ENCODE data around the gene TPRG1L. TPM values are rescaled to one million over a fixed set of nuclear protein-coding genes. Genes with fewer than 3 reads are reported as not detected.

Gene TPRG1L
- total and polyA plus RNA-seq, 2 of the 4 experiments (the other 2 are of a cell fraction): 25.3 to 39.5 TPM

DNA sequence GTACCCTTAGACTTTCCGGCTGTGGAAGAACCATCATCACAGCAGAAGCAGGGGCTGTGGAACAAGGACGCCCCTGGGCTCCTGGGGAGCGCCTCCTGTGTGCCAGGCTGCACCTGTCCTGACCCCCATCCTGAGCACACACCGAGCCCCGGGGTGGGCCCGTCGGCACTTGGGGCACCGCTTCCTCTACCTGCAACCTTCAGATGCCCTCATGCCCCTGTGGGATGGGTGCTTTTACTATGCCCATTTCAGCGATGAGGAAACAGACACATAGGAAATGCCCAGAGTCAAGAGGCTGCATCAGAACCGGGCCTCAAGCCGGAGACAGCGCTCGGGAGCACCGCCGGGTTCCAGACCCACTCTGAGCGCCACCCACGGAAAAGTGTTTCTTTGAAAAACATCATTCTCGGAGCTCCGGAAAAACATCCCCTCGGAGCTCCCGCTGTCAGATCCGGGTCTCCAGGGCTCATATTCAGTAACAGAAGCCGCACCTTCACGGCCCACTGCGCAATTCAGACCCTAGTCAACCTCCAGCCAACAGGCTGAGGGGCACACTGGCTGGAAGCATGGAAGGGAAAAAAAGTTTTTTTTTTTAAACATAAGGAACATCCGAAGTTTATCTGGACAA, 8.0 kb downstream of the TPRG1L start:
- no peak overlapping the region for H2BK15ac ChIP-seq (ENCODE audit: low read depth, low read length)
- DNase-seq (no peak), ATAC-seq (ENCODE audit: low read depth) (no peak)
- no peak overlapping the region for H2BK5ac ChIP-seq (ENCODE audit: low read depth, low read length, poor library complexity, severe bottlenecking)
- intact Hi-C loops (cut with micrococcal nuclease): no loop called here
- no peaks in the 10 kb centered on the region for H3K4me1 ChIP-seq (ENCODE audit: control insufficient read depth, insufficient read depth, low read length)
- H3K27ac ChIP-seq (ENCODE audit: insufficient read depth, low read length): no peak overlapping the region
- WGBS, 2 experiments (ENCODE audit: extremely low coverage in 2 of 2, insufficient read length in 1 of 2): 100% methylated on average over 8 of the region's 26 CpGs; no CpG with 5 or more reads in 1 of the 2 experiments
- H2AFZ ChIP-seq (replicated peaks; ENCODE audit: low read length, poor library complexity): no peak overlapping the region
- no peak overlapping the region for H3K4me2 ChIP-seq (ENCODE audit: low read depth, low read length)
- no peaks in the 10 kb centered on the region for H3K9me3 ChIP-seq (ENCODE audit: control insufficient read depth, insufficient read depth, low read length)
- H3K14ac ChIP-seq (replicated peaks; ENCODE audit: low read depth, low read length): no peak overlapping the region
- no peak overlapping the region for H3K4ac ChIP-seq (ENCODE audit: low read depth, low read length)
- H2AK5ac ChIP-seq (ENCODE audit: low read depth, low read length): no peak overlapping the region
- BruUV-seq (replicated peaks): no TSS peak
- no peak for TF ChIP-seq MAZ (IDR thresholded peaks at IDR 0.05; ENCODE audit: borderline replicate concordance, low read depth, low read length)
- TF ChIP-seq RAD21 (IDR thresholded peaks at IDR 0.05; ENCODE audit: low read length): no peak
- TF ChIP-seq MXI1 (IDR thresholded peaks at IDR 0.05; ENCODE audit: borderline replicate concordance, low read depth, low read length): no peak
- TF ChIP-seq, protein P1, sequence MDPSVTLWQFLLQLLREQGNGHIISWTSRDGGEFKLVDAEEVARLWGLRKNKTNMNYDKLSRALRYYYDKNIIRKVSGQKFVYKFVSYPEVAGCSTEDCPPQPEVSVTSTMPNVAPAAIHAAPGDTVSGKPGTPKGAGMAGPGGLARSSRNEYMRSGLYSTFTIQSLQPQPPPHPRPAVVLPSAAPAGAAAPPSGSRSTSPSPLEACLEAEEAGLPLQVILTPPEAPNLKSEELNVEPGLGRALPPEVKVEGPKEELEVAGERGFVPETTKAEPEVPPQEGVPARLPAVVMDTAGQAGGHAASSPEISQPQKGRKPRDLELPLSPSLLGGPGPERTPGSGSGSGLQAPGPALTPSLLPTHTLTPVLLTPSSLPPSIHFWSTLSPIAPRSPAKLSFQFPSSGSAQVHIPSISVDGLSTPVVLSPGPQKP (IDR thresholded peaks at IDR 0.05; ENCODE audit: borderline replicate concordance, low read depth, low read length): no peak
- in situ Hi-C loops (cut with MboI; ENCODE audit: low sequenced_read_pairs): no loop called here
- ChIA-PET CTCF (no interaction called here), POLR2A (ENCODE audit: unreplicated experiment) (no interaction called here)
- no peak overlapping the region for H4K91ac ChIP-seq (ENCODE audit: insufficient read depth, low read depth, low read length)
- H4K8ac ChIP-seq (ENCODE audit: low read depth in 2 of 2, low read length in 2 of 2): no peak overlapping the region
- H3K4me3 ChIP-seq (ENCODE audit: insufficient read depth, low read depth, low read length): no peak overlapping the region
- no peak overlapping the region for H4K5ac ChIP-seq (ENCODE audit: low read depth, low read length)
- H3K79me1 ChIP-seq (ENCODE audit: low read depth in 1 of 2, low read length in 2 of 2): no peaks in the 10 kb centered on the region
- no peaks in the 10 kb centered on the region; the same call in 1 of the 2 replicates for H4K20me1 ChIP-seq (ENCODE audit: insufficient read depth, low read length)
- H2BK20ac ChIP-seq (ENCODE audit: low read depth, low read length): no peak overlapping the region
- H2BK120ac ChIP-seq (ENCODE audit: low read depth, low read length): no peak overlapping the region
- no peak overlapping the region for H3K18ac ChIP-seq (ENCODE audit: low read depth, low read length)
- dilution Hi-C loops (cut with HindIII; ENCODE audit: low sequenced_read_pairs, unreplicated experiment): no loop called here
- no peak overlapping the region for H3K9ac ChIP-seq (ENCODE audit: low read depth, low read length)
- H2AK9ac ChIP-seq (replicated peaks; ENCODE audit: low read depth, low read length, poor library complexity): no peak overlapping the region
- H3K9me1 ChIP-seq (ENCODE audit: insufficient read depth, low read length): no peaks in the 10 kb centered on the region
- H3K36me3 ChIP-seq (ENCODE audit: control insufficient read depth, insufficient read depth, low read length): peaks cover 71% of the 10 kb centered on the region
- no peak overlapping the region for H3K23ac ChIP-seq (ENCODE audit: low read depth, low read length)
- H3K56ac ChIP-seq (ENCODE audit: extremely low read depth, insufficient read depth, low read length): no peak overlapping the region
- no peaks in the 10 kb centered on the region for H3K27me3 ChIP-seq (ENCODE audit: control insufficient read depth, insufficient read depth, low read length)

All from IMR-90 (cell line).